ENCODE results near the gene SHANK2.

The SHANK2 gene

DNA sequence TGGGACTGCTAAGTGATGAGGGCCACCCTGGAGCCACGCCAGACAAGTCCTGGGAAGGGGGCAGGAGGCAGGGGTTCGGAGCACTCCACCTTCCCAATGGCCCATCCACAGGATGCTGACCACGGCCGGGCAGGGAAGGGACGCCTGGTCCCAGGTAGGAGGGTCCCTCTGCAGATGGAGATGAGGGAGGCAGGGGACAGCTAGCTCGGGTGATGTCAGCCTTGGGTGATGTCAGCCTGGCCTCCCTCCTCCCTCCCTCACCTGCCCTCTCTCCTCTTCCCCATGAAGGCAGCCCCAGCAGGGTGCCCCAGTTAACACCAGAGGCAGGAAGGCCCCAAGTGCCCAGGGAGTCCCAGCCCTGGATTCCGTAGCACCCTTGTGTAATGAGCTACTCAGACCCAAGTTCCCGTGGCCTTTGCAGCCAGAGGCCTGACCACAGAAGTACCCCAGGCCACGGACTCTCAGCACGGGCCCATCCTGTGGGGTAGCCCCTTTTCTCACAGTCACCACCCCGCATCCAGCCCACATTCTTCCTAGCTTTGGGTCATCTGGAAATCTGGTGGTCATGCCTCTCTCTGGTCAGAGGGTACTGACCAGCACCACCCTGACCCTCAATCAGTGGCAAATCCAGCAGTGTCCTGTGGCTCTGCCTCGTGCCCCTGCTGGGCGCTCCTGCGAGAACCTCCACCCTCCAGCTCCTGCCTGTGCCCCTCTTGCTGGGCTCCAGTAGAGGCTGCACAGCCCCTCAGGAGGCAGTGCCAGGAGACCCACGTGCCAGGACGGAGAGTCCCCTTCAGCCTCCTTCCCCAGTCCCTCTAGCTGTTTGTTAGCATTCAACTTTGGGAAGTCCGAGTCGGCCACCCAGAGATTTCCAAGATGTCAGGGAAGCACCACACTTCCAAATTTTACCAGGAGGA lies 47.4 kb downstream of the SHANK2 start:
- H3K27ac ChIP-seq: no peak overlapping the region

GRCh38 chr11:71204294-71204693 lies 48.1 kb downstream of the SHANK2 start:
- Histone ChIP-seq H3K4me3 (no peak overlapping the region), H3K27ac (no peak overlapping the region)
- no peak for DNase-seq (ENCODE audit: low spot score)
- TF ChIP-seq, protein P1, sequence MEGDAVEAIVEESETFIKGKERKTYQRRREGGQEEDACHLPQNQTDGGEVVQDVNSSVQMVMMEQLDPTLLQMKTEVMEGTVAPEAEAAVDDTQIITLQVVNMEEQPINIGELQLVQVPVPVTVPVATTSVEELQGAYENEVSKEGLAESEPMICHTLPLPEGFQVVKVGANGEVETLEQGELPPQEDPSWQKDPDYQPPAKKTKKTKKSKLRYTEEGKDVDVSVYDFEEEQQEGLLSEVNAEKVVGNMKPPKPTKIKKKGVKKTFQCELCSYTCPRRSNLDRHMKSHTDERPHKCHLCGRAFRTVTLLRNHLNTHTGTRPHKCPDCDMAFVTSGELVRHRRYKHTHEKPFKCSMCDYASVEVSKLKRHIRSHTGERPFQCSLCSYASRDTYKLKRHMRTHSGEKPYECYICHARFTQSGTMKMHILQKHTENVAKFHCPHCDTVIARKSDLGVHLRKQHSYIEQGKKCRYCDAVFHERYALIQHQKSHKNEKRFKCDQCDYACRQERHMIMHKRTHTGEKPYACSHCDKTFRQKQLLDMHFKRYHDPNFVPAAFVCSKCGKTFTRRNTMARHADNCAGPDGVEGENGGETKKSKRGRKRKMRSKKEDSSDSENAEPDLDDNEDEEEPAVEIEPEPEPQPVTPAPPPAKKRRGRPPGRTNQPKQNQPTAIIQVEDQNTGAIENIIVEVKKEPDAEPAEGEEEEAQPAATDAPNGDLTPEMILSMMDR (IDR thresholded peaks at IDR 0.05): no peak

More for the DNA sequence above, 47.4 kb downstream of the SHANK2 start:
- DNase-seq (ENCODE audit: low spot score): no peak
- TF ChIP-seq, protein P1 (IDR thresholded peaks at IDR 0.05): no peak
- no peak overlapping the region for H3K4me3 ChIP-seq

DNA sequence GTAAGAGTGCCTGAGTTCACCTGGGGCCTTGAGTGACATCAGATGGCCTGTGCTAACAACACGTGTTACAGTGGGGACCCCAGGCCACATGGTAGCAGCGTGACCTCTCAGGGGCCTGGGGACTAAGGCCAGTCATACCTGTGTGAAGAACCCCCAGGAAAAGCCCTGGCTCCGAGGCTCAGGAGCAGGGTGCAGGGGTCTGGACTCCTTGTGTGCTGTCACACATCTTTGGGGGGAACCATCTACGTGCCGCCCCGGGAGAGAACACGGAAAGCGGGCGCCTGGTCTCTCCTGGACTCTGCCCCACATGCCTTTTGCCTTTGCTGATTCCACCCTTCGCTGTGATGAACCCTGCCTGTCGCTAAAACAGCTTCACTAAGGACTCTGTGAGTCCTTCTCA lies 48.7 kb downstream of the SHANK2 start:
- Histone ChIP-seq H3K27ac (no peak overlapping the region), H3K4me3 (no peak overlapping the region)
- DNase-seq (ENCODE audit: low spot score): no peak
- TF ChIP-seq, protein P1 (IDR thresholded peaks at IDR 0.05): no peak

GRCh38 chr11:71202966-71203365 lies 49.4 kb downstream of the SHANK2 start:
- DNase-seq (ENCODE audit: low spot score): no peak
- TF ChIP-seq, protein P1 (IDR thresholded peaks at IDR 0.05): no peak

DNA sequence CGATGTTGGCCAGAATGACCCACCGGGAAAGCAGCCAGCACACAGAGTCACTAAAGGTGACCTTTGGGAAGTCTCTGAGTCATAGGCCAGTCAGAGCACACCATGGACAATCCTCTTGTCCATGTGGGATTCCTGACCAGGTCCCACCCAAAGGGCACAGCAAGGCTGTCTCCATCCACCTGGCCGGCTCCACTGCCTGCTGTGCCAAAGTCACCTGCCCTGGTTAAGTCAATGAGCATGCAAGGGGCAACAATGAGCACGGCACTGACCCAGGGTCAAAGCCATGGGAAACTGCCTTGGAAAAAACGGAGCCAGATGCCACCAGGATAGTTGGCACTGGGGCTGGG lies 49.8 kb downstream of the SHANK2 start:
- TF ChIP-seq, protein P1 (IDR thresholded peaks at IDR 0.05): no peak
- H3K4me3 ChIP-seq: no peak overlapping the region
- DNase-seq (ENCODE audit: low spot score): no peak
- H3K27ac ChIP-seq: no peak overlapping the region

More at GRCh38 chr11:71202966-71203365, 49.4 kb downstream of the SHANK2 start:
- Histone ChIP-seq H3K4me3 (no peak overlapping the region), H3K27ac (no peak overlapping the region)
